T-helper 1 cell treated with Interleukin-12 subunit alpha and Interleukin-12 subunit beta and Interleukin-4 antibody, amounts not matched to agents 30 μg/mL and 1 μg/mL, for 36 hours (primary cell): ENCODE measurements around the gene OXA1L.
A peak's percentile ranks its signal among the peaks of the same experiment; 100 is the strongest.
"Not testable (repeated sequence)": the region's sequence is repeated elsewhere in the genome, so short reads cannot be mapped to it uniquely, and the experiment has no call there.

Experiments
- H3K27ac Mint-ChIP-seq: one replicate; pipeline ENCODE4 v1.8.0; 2021; ENCODE audit warnings: mild to moderate bottlenecking, mixed read lengths
- H3K27me3 Mint-ChIP-seq: one replicate; pipeline ENCODE4 v1.8.0; 2021; ENCODE audit warnings: low read depth, mixed read lengths
- H3K36me3 Mint-ChIP-seq: one replicate; pipeline ENCODE4 v1.8.0; 2021; ENCODE audit warnings: low read depth, mixed read lengths
- H3K4me1 Mint-ChIP-seq: one replicate; pipeline ENCODE4 v1.8.0; 2021; ENCODE audit warnings: low read depth, mixed read lengths
- H3K4me3 Mint-ChIP-seq: one replicate; pipeline ENCODE4 v1.8.0; 2021; ENCODE audit warnings: mild to moderate bottlenecking, moderate library complexity, mixed read lengths
- H3K9me3 Mint-ChIP-seq: one replicate; pipeline ENCODE4 v1.8.0; 2021; ENCODE audit warnings: mixed read lengths

Gene OXA1L

GRCh38 chr14:22766457-22767322 lies at the start of gene OXA1L:
OXA1L (plus strand) TSS chr14:22766688; CDS start chr14:22766702, 14 bp downstream.
- Mint-ChIP-seq H3K36me3 (peaks cover 51% of the 10 kb centered on the region), H3K4me3 (peak within 1 kb of the TSS; percentile 95), H3K27me3 (no peaks in the 10 kb centered on the region), H3K9me3 (peaks cover 14% of the 10 kb centered on the region), H3K27ac (peak within 1 kb of the TSS; percentile 96), H3K4me1 (peaks cover 37% of the 10 kb centered on the region)

DNA sequence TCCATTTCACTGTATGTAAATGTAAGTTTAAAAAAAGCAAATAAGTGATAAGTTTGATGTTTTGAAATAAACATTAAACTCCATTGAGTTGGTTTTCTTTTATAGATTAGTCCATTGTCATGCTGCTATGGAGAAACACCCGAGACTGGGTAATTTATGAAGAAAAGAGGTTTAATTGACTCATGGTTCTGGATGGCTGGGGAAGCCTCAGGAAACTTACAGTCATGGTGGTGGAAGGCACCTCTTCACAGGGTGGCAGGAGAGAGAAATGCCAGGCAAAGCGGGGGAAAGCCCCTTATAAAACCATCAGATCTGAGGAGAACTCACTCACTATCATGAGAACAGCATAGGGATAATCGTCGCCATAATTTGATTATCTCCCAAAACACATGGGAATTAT lies 48.4 kb upstream of the OXA1L start:
- H3K27me3 Mint-ChIP-seq = peaks cover 47% of the 10 kb centered on the region
- no peaks in the 10 kb centered on the region for H3K36me3 Mint-ChIP-seq
- H3K27ac Mint-ChIP-seq = no peak overlapping the region
- peaks cover 8% of the 10 kb centered on the region for H3K4me1 Mint-ChIP-seq
- no peak overlapping the region for H3K4me3 Mint-ChIP-seq
- H3K9me3 Mint-ChIP-seq = no peaks in the 10 kb centered on the region

DNA sequence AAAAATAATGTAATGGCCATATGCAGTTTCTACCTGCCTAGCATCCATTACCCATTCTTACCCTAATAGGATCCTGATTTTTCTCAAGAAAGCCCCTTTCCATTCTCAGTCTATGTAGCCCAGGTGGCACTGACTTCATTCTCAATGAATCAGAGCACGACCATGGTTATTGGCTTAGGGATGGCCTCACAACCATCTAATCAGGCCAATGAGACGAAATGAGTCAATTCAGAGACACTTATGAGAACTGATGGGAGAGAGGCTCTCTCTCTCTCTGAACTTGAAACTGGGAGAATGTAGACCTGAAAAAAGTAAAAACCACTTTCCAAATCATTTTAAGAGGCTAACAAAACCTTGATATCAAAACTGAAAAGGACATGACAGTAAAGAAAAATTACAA lies 45.3 kb upstream of the OXA1L start:
- peaks cover 26% of the 10 kb centered on the region for H3K27me3 Mint-ChIP-seq
- peaks cover 3% of the 10 kb centered on the region for H3K4me1 Mint-ChIP-seq
- no peak overlapping the region for H3K27ac Mint-ChIP-seq
- H3K4me3 Mint-ChIP-seq = no peak overlapping the region
- no peaks in the 10 kb centered on the region for H3K36me3 Mint-ChIP-seq
- H3K9me3 Mint-ChIP-seq = no peaks in the 10 kb centered on the region

GRCh38 chr14:22723815-22724214 lies 42.7 kb upstream of the OXA1L start:
- no peaks in the 10 kb centered on the region for H3K4me1 Mint-ChIP-seq
- no peaks in the 10 kb centered on the region for H3K36me3 Mint-ChIP-seq
- H3K27ac Mint-ChIP-seq = no peak overlapping the region

GRCh38 chr14:22724847-22725246 lies 41.6 kb upstream of the OXA1L start:
- not testable (repeated sequence) for H3K27ac Mint-ChIP-seq, H3K9me3 Mint-ChIP-seq, H3K4me3 Mint-ChIP-seq, H3K36me3 Mint-ChIP-seq, H3K4me1 Mint-ChIP-seq
- peaks cover 10% of the 10 kb centered on the region for H3K27me3 Mint-ChIP-seq

More at GRCh38 chr14:22723815-22724214, 42.7 kb upstream of the OXA1L start:
- no peak overlapping the region for H3K4me3 Mint-ChIP-seq
- H3K27me3 Mint-ChIP-seq = peaks cover 16% of the 10 kb centered on the region
- H3K9me3 Mint-ChIP-seq = no peaks in the 10 kb centered on the region

GRCh38 chr14:22725374-22725773 lies 41.1 kb upstream of the OXA1L start:
- not testable (repeated sequence) for H3K36me3 Mint-ChIP-seq, H3K27me3 Mint-ChIP-seq, H3K9me3 Mint-ChIP-seq, H3K4me1 Mint-ChIP-seq, H3K27ac Mint-ChIP-seq, H3K4me3 Mint-ChIP-seq

DNA sequence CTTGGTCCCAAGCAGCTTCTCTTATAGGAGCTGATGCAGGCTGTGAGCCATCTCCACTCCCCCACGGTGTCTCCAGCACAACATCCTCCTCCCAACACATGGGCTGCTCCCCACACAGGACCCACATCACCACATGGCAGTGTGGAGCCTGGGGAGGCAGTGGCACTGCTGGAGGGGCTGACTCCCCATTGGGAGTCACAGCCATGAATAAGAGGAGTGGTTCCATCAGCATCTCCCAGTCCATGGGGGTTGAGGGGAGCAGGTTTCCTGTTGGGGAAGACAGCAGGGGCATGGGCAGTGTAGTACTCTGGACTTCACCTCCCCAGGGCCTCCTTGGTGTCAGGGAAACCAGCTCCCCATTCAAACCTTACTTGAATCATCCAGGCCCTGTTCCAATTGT lies 40.5 kb upstream of the OXA1L start:
- Mint-ChIP-seq H3K9me3 (no peaks in the 10 kb centered on the region), H3K27ac (no peak overlapping the region), H3K4me1 (no peaks in the 10 kb centered on the region), H3K4me3 (no peak overlapping the region), H3K27me3 (peaks cover 4% of the 10 kb centered on the region), H3K36me3 (no peaks in the 10 kb centered on the region)

- H3K4me1 Mint-ChIP-seq, H3K27ac Mint-ChIP-seq, H3K27me3 Mint-ChIP-seq, H3K9me3 Mint-ChIP-seq, H3K36me3 Mint-ChIP-seq, H3K4me3 Mint-ChIP-seq: not testable (repeated sequence)
These were observed 34.4 kb upstream of the OXA1L start for GRCh38 chr14:22732062-22732461.

GRCh38 chr14:22733829-22734228 lies 32.7 kb upstream of the OXA1L start:
- Mint-ChIP-seq H3K27ac (no peak overlapping the region), H3K9me3 (peaks cover 4% of the 10 kb centered on the region), H3K4me3 (no peak overlapping the region), H3K4me1 (peaks cover 15% of the 10 kb centered on the region), H3K36me3 (peaks cover 3% of the 10 kb centered on the region), H3K27me3 (peaks cover 7% of the 10 kb centered on the region)

GRCh38 chr14:22735096-22735495 lies 31.4 kb upstream of the OXA1L start:
- Mint-ChIP-seq H3K4me1 (peaks cover 27% of the 10 kb centered on the region), H3K36me3 (peaks cover 3% of the 10 kb centered on the region), H3K4me3 (no peak overlapping the region), H3K27ac (no peak overlapping the region), H3K9me3 (peaks cover 4% of the 10 kb centered on the region), H3K27me3 (peaks cover 7% of the 10 kb centered on the region)

- not testable (repeated sequence) for H3K36me3 Mint-ChIP-seq, H3K27ac Mint-ChIP-seq, H3K27me3 Mint-ChIP-seq, H3K4me3 Mint-ChIP-seq, H3K9me3 Mint-ChIP-seq
- H3K4me1 Mint-ChIP-seq = peaks cover 27% of the 10 kb centered on the region
These were observed 30.1 kb upstream of the OXA1L start for GRCh38 chr14:22736384-22736783.

GRCh38 chr14:22737052-22737451 lies 29.4 kb upstream of the OXA1L start:
- peak overlapping the region; percentile 38 for H3K4me3 Mint-ChIP-seq
- H3K36me3 Mint-ChIP-seq = peaks cover 3% of the 10 kb centered on the region
- H3K9me3 Mint-ChIP-seq = peaks cover 4% of the 10 kb centered on the region
- H3K27me3 Mint-ChIP-seq = no peaks in the 10 kb centered on the region
- H3K27ac Mint-ChIP-seq = peak overlapping the region; percentile 97
- peaks cover 27% of the 10 kb centered on the region for H3K4me1 Mint-ChIP-seq

GRCh38 chr14:22739423-22739822 lies 27.1 kb upstream of the OXA1L start:
- Mint-ChIP-seq H3K36me3 (peaks cover 3% of the 10 kb centered on the region), H3K4me3 (peak overlapping the region; percentile 6), H3K4me1 (peaks cover 27% of the 10 kb centered on the region), H3K27ac (no peak overlapping the region), H3K9me3 (peaks cover 4% of the 10 kb centered on the region), H3K27me3 (peaks cover 5% of the 10 kb centered on the region)

DNA sequence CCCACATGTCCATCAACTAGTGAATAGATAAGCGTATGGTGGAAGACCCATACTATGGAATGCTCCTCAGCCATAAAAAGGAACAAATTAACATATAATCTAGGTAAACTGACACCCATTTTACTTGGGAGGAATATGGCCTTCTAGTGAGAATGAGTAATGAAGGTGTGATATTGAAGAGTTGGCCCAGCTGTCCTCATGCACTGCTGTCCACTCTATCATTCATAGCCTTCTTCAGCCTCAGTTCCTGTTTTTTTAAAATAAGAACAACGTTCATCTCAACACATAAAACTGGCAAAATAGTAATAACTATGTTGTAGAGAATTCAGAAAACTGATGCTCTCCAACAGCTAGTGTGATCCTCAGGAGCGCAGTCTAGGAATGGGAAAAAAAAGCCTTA lies 26.5 kb upstream of the OXA1L start:
- Mint-ChIP-seq H3K36me3 (peaks cover 3% of the 10 kb centered on the region), H3K4me3 (no peak overlapping the region), H3K4me1 (peaks cover 27% of the 10 kb centered on the region), H3K27me3 (peaks cover 5% of the 10 kb centered on the region), H3K9me3 (peaks cover 4% of the 10 kb centered on the region), H3K27ac (no peak overlapping the region)

- Mint-ChIP-seq H3K4me3 (no peak overlapping the region), H3K4me1 (peaks cover 10% of the 10 kb centered on the region), H3K27me3 (peaks cover 24% of the 10 kb centered on the region), H3K36me3 (no peaks in the 10 kb centered on the region), H3K9me3 (no peaks in the 10 kb centered on the region), H3K27ac (no peak overlapping the region)
These were observed 18.7 kb upstream of the OXA1L start for GRCh38 chr14:22747769-22748168.
